Measurements from ENCODE around the gene PRKCB.

Gene PRKCB

GRCh38 chr16:23865853-23866252 lies 30.1 kb downstream of the PRKCB start:
- TF ChIP-seq CTCF (conservative IDR thresholded peaks at IDR 0.05; ENCODE audit: low read depth, low read length), result no peak
- Histone ChIP-seq H3K4me3 (IDR thresholded peaks at IDR 0.05; ENCODE audit: insufficient read depth, low read depth, low read length) (no peak overlapping the region), H2AFZ (ENCODE audit: low read depth) (no peak overlapping the region), H3K9ac (no peak overlapping the region), H3K79me2 (ENCODE audit: insufficient read depth, low read depth) (no peaks in the 10 kb centered on the region), H3K36me3 (ENCODE audit: insufficient read depth) (no peaks in the 10 kb centered on the region), H3K4me2 (no peak overlapping the region), H4K20me1 (ENCODE audit: insufficient read depth) (no peaks in the 10 kb centered on the region), H3K27ac (no peak overlapping the region), H3K27me3 (ENCODE audit: insufficient read depth, low read depth) (no peaks in the 10 kb centered on the region), H3K4me1 (ENCODE audit: low read depth, poor library complexity, severe bottlenecking) (peaks cover 19% of the 10 kb centered on the region)

DNA sequence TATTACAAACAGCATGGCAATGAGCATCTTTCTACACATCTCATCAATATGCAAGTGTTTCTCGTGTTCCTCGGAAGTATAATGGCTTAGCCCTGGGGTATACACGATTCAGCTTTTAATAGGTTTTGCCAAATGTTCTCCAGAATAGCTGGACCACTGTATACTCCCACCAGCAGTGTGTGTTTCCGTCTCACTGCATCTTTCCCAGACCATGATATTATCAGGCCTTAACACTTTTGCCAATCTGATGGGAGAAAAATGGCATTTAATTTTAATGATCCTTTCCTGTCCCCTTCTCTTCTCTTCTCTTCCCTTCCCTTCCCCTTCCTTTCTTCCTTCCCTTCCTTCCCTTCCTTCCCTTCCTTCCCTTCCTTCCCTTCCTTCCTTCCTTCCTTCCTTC lies 30.8 kb downstream of the PRKCB start:
- H3K27ac ChIP-seq, result no peak overlapping the region
- no peaks in the 10 kb centered on the region for H3K27me3 ChIP-seq (ENCODE audit: insufficient read depth, low read depth)
- no peak overlapping the region for H3K9ac ChIP-seq
- H3K36me3 ChIP-seq (ENCODE audit: insufficient read depth), result no peaks in the 10 kb centered on the region
- peaks cover 19% of the 10 kb centered on the region for H3K4me1 ChIP-seq (ENCODE audit: low read depth, poor library complexity, severe bottlenecking)
- no peaks in the 10 kb centered on the region for H3K79me2 ChIP-seq (ENCODE audit: insufficient read depth, low read depth)
- no peak overlapping the region for H3K4me2 ChIP-seq
- no peaks in the 10 kb centered on the region for H4K20me1 ChIP-seq (ENCODE audit: insufficient read depth)
- no peak overlapping the region for H2AFZ ChIP-seq (ENCODE audit: low read depth)
- H3K4me3 ChIP-seq (IDR thresholded peaks at IDR 0.05; ENCODE audit: insufficient read depth, low read depth, low read length), result no peak overlapping the region
- TF ChIP-seq CTCF (conservative IDR thresholded peaks at IDR 0.05; ENCODE audit: low read depth, low read length), result no peak

DNA sequence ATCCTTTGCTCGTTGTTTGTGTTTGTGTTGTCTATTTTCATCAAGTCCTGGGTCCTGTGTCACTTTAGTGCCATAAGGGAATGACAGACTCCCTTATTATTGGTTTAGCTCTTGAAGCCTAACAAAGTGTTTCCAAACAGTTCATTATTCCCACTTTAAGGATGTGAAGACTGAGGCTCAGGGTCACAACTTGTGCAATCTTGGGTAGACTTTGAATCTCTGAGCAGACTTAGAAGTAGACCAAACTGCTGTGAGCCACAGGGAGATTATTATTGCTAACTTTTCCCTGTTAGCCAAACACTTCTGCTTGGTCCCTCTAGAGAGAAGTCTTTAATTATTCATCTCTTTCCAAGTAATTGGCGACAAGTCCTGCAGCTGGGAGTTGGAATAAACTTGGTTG lies 31.8 kb downstream of the PRKCB start:
- peaks cover 12% of the 10 kb centered on the region for H3K4me1 ChIP-seq (ENCODE audit: low read depth, poor library complexity, severe bottlenecking)
- no peak overlapping the region for H3K4me3 ChIP-seq (IDR thresholded peaks at IDR 0.05; ENCODE audit: insufficient read depth, low read depth, low read length)
- H2AFZ ChIP-seq (ENCODE audit: low read depth), result no peak overlapping the region
- H3K4me2 ChIP-seq, result no peak overlapping the region
- H3K27me3 ChIP-seq (ENCODE audit: insufficient read depth, low read depth), result no peaks in the 10 kb centered on the region
- TF ChIP-seq CTCF (conservative IDR thresholded peaks at IDR 0.05; ENCODE audit: low read depth, low read length), result no peak
- no peak overlapping the region for H3K27ac ChIP-seq
- no peaks in the 10 kb centered on the region for H4K20me1 ChIP-seq (ENCODE audit: insufficient read depth)
- H3K9ac ChIP-seq, result no peak overlapping the region
- H3K36me3 ChIP-seq (ENCODE audit: insufficient read depth), result no peaks in the 10 kb centered on the region
- H3K79me2 ChIP-seq (ENCODE audit: insufficient read depth, low read depth), result no peaks in the 10 kb centered on the region

- Histone ChIP-seq H2AFZ (ENCODE audit: low read depth) (no peak overlapping the region), H3K4me1 (ENCODE audit: low read depth, poor library complexity, severe bottlenecking) (peaks cover 8% of the 10 kb centered on the region), H3K9ac (no peak overlapping the region), H4K20me1 (ENCODE audit: insufficient read depth) (no peaks in the 10 kb centered on the region), H3K79me2 (ENCODE audit: insufficient read depth, low read depth) (no peaks in the 10 kb centered on the region), H3K27ac (no peak overlapping the region), H3K4me2 (no peak overlapping the region), H3K27me3 (ENCODE audit: insufficient read depth, low read depth) (no peaks in the 10 kb centered on the region), H3K36me3 (ENCODE audit: insufficient read depth) (no peaks in the 10 kb centered on the region), H3K4me3 (IDR thresholded peaks at IDR 0.05; ENCODE audit: insufficient read depth, low read depth, low read length) (no peak overlapping the region)
- TF ChIP-seq CTCF (conservative IDR thresholded peaks at IDR 0.05; ENCODE audit: low read depth, low read length), result no peak
Observed at GRCh38 chr16:23868136-23868535, 32.4 kb downstream of the PRKCB start.

DNA sequence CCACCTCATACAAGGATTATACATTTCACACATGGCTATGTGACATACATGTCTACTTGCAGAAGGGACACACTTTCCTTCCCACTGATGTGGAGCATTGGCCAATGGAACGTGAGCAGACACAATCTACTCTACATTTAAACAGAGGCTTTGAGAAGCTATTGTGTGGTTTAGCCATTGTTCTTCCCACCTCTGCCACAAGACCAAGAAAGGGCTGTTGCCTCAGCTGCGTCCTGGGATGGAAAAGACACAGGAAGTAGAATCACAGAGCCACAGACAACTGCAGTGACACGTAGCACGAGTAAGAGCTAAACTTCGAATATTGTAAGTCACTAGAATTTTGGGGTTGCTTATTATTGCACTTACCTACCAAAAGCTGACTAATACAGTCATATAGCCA lies 33.3 kb downstream of the PRKCB start:
- no peak for TF ChIP-seq CTCF (conservative IDR thresholded peaks at IDR 0.05; ENCODE audit: low read depth, low read length)
- no peaks in the 10 kb centered on the region for H3K79me2 ChIP-seq (ENCODE audit: insufficient read depth, low read depth)
- no peak overlapping the region for H3K9ac ChIP-seq
- H4K20me1 ChIP-seq (ENCODE audit: insufficient read depth), result no peaks in the 10 kb centered on the region
- H3K27ac ChIP-seq, result no peak overlapping the region
- no peak overlapping the region for H2AFZ ChIP-seq (ENCODE audit: low read depth)
- no peaks in the 10 kb centered on the region for H3K27me3 ChIP-seq (ENCODE audit: insufficient read depth, low read depth)
- no peak overlapping the region for H3K4me2 ChIP-seq
- no peak overlapping the region for H3K4me3 ChIP-seq (IDR thresholded peaks at IDR 0.05; ENCODE audit: insufficient read depth, low read depth, low read length)
- peaks cover 6% of the 10 kb centered on the region for H3K4me1 ChIP-seq (ENCODE audit: low read depth, poor library complexity, severe bottlenecking)
- no peaks in the 10 kb centered on the region for H3K36me3 ChIP-seq (ENCODE audit: insufficient read depth)
